Hepatocyte (in vitro differentiated cells): ENCODE measurements around the gene PLSCR4.

Experiments
- EZH2 ChIP-seq: fragments of 200-600 bp; sonication (generic); IDR thresholded peaks from 2 replicates; pipeline ENCODE4 v1.6.1; 2016; ENCODE audit warnings: antibody characterized with exemption, mild to moderate bottlenecking, borderline replicate concordance
- EZH2phosphoT487 ChIP-seq: fragments of 200-600 bp; sonication (generic); IDR thresholded peaks from one replicate; pipeline ENCODE4 v1.6.1; 2018; ENCODE audit warnings: antibody characterized with exemption, mild to moderate bottlenecking, low read depth, moderate library complexity; ENCODE audit not compliant: unreplicated experiment, severe bottlenecking
- TF ChIP-seq, protein P1 (sequence below): fragments of 200-600 bp; sonication (generic); IDR thresholded peaks from 2 replicates; pipeline ENCODE4 v1.5.1; 2016; ENCODE audit warnings: antibody characterized with exemption, mild to moderate bottlenecking; ENCODE audit not compliant: poor library complexity

DNA sequence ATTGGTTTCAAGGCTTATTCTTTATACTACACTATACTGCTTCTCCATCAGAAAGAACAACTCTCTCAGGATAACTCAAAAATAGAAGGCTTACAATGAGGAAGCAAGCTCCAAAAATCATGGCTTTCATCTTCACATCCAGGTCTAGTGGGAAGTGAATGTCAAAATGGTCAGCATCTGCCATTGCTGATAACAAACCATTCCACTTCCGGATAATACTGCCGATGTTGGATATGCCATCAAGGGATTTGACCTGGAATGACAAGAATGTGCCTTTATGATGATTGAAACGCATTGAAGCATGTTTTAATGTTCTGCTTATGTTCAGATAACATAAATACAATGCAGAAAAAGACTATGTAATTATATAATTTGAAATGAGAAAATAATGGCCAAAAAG, 55.9 kb downstream of the PLSCR4 start:
- TF ChIP-seq, protein P1, sequence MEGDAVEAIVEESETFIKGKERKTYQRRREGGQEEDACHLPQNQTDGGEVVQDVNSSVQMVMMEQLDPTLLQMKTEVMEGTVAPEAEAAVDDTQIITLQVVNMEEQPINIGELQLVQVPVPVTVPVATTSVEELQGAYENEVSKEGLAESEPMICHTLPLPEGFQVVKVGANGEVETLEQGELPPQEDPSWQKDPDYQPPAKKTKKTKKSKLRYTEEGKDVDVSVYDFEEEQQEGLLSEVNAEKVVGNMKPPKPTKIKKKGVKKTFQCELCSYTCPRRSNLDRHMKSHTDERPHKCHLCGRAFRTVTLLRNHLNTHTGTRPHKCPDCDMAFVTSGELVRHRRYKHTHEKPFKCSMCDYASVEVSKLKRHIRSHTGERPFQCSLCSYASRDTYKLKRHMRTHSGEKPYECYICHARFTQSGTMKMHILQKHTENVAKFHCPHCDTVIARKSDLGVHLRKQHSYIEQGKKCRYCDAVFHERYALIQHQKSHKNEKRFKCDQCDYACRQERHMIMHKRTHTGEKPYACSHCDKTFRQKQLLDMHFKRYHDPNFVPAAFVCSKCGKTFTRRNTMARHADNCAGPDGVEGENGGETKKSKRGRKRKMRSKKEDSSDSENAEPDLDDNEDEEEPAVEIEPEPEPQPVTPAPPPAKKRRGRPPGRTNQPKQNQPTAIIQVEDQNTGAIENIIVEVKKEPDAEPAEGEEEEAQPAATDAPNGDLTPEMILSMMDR = no peak
- TF ChIP-seq EZH2 (no peak), EZH2phosphoT487 (no peak)
